ENCODE results near the gene UNC80.

DNA sequence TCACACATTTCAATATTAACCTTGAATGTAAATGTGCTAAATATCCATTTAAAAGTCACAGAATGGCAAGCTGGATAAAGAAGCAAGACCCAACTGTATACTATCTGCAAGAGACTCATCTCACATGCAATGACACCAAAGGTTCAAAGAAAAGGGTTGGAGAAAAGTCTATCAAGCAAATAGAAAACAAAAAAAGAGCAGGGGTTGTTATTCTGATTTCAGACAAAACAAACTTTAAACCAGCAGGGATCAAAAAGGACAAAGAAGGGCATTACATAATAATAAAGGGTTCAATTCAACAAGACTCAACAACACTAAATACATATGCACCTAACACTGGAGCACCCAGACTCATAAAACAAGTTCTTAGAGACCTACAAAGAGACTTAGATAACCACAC lies 14.5 kb upstream of the UNC80 start:
- TF ChIP-seq CTCF (IDR thresholded peaks at IDR 0.05) (no peak), POLR2A (IDR thresholded peaks at IDR 0.05) (no peak), POLR2AphosphoS5 (IDR thresholded peaks at IDR 0.05) (no peak), EP300 (IDR thresholded peaks at IDR 0.05) (no peak)
